ENCODE results near the gene CUBN.

CUBN gene

GRCh38 chr10:16820421-16820820, 309.2 kb downstream of the CUBN start:
- no peak overlapping the region for H3K27ac ChIP-seq
- TF ChIP-seq ZFX (IDR thresholded peaks at IDR 0.05), result no peak
- no peak for TF ChIP-seq CTCF (conservative IDR thresholded peaks at IDR 0.05)

- TF ChIP-seq ZFX (IDR thresholded peaks at IDR 0.05) (no peak), CTCF (conservative IDR thresholded peaks at IDR 0.05) (no peak)
- no peak overlapping the region for H3K27ac ChIP-seq
Observed at GRCh38 chr10:16820018-16820417, 309.6 kb downstream of the CUBN start.

- no peak overlapping the region for H3K27ac ChIP-seq
- TF ChIP-seq CTCF (conservative IDR thresholded peaks at IDR 0.05) (no peak), ZFX (IDR thresholded peaks at IDR 0.05) (no peak)
Observed at GRCh38 chr10:16819436-16819835, 310.2 kb downstream of the CUBN start.

GRCh38 chr10:16819026-16819425, 310.6 kb downstream of the CUBN start:
- no peak overlapping the region for H3K27ac ChIP-seq
- no peak for TF ChIP-seq CTCF (conservative IDR thresholded peaks at IDR 0.05)
- no peak for TF ChIP-seq ZFX (IDR thresholded peaks at IDR 0.05)

- peak within 1 kb of the TSS; percentile 72 for H3K27ac ChIP-seq
- TF ChIP-seq CTCF (conservative IDR thresholded peaks at IDR 0.05), result no peak
- no peak for TF ChIP-seq ZFX (IDR thresholded peaks at IDR 0.05)
Observed at GRCh38 chr10:16817125-16818019, 312.2 kb downstream of the CUBN start, which contains the start of gene RSU1. TSS of gene RSU1 (minus strand) at chr10:16817424. CDS start at chr10:16817081, 343 bp downstream.

- TF ChIP-seq ZFX (IDR thresholded peaks at IDR 0.05), result no peak
- no peak for TF ChIP-seq CTCF (conservative IDR thresholded peaks at IDR 0.05)
- H3K27ac ChIP-seq, result peak overlapping the region; percentile 72
Observed at GRCh38 chr10:16816830-16817124, 312.8 kb downstream of the CUBN start.

- no peak for TF ChIP-seq ZFX (IDR thresholded peaks at IDR 0.05)
- no peak for TF ChIP-seq CTCF (conservative IDR thresholded peaks at IDR 0.05)
- no peak overlapping the region for H3K27ac ChIP-seq
Observed at GRCh38 chr10:16816171-16816570, 313.4 kb downstream of the CUBN start.
